Amniotic stem cell (primary cell): ENCODE measurements around the gene CFAP54.

Experiments used
- DNase-seq: peaks from one replicate; lab custom pipeline; 2025; lab: John Stamatoyannopoulos, UW

CFAP54 gene

GRCh38 chr12:96751626-96752025 is 262.2 kb downstream of the CFAP54 start:
- no peak for DNase-seq

DNA sequence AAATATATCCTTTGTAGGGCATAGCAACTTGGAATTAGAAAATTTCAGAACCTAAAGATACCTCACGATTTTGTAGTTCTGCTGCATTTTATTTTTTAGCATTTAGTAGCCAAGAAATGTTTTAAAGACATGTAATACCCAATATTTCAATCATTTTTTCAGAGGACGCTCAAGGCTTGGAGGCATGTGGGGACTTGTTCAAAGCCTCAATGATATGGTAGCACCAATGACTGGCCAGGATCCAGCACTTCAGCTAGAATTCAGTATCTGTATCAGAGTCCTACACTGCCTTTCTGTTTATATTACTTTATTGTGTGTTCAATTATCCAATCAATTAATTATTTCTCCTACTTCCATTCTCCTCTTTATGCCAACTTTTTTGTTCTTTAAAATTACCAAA is 262.8 kb downstream of the CFAP54 start:
- no peak for DNase-seq

DNA sequence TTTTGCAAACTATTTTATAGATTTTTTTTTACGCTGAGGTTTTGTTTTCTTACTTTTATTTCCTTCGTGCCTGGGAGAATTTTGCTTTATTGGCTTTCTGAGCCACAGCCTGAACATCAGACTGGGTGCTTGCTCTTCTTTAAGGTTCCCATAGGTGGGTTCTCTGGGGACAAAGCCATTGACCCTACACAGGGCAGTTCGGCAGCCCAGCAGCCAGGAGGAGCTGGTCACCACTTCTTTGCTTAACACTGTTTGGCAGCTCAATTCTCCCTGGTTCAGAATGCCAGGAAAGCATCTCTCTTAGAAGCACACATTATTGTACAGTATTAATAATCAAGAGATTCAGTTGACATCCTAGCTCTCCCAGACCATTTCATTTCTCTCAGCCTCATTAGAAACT is 276.9 kb downstream of the CFAP54 start:
- no peak for DNase-seq

DNA sequence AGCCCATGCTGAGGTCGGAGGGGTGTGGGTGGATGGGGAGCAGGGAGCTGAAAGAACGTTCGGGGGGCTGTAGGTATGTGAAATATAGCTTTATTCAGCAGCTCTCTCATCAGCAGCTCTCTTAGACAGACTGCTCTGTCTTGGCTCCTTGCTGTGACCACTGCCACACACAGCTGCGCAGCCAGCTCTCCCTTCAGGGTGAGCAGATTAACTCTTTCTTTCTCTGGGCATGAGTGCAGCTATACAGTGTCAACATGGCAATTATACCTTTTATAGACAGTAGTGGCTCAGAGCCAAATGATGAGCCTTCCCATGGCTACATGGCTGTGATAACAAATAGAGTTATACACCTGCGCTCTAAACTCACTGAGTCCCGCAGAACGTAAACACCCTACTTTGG is 280.0 kb downstream of the CFAP54 start:
- DNase-seq: no peak

GRCh38 chr12:96770219-96771102 is 281.1 kb downstream of the CFAP54 start:
- no peak for DNase-seq

- no peak for DNase-seq
Observed at GRCh38 chr12:96773031-96773430, 283.7 kb downstream of the CFAP54 start.

GRCh38 chr12:96774496-96775256 is 285.3 kb downstream of the CFAP54 start:
- DNase-seq: no peak

DNA sequence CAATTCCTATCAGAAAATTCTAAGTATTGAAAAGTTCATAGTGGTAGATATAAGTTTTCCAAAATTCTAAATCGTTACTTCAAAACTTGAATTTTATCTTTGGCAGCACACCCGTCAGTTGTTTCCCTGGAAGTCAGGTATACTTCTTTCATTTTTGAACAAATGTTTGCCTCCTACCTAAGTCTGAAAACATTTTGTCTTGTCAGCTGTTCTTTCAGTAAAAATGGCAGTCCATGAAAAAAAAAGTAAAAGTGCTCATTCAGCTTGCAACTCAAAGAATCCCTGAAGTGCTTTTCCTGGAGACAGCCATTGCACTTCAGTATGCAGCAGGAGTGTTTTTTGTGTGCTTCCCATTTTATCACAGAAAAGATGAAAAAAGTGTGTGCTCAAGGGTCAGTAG is 287.5 kb downstream of the CFAP54 start:
- DNase-seq: no peak

- DNase-seq: no peak
Observed at GRCh38 chr12:96780330-96780729, 291.0 kb downstream of the CFAP54 start.

- DNase-seq: no peak
Observed at GRCh38 chr12:96786791-96787190, 297.4 kb downstream of the CFAP54 start.

DNA sequence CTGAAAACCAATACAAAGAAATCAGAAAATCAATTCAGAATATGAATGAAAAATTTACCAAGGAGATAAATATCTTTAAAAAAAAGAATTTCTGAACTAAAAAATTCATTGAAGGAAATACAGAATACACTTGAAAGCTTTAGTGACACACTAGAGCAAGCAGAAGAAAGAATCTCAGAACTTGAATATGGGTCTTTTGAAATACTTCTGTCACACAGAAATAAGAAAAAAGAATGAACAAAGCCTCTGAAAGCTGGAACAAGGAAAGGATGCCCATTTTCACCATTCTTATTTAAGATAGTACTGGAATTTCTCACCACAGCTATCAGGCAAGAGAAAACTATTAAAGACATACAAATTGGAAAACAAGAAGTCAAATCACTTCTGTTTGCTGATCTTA is 314.6 kb downstream of the CFAP54 start:
- DNase-seq: no peak

DNA sequence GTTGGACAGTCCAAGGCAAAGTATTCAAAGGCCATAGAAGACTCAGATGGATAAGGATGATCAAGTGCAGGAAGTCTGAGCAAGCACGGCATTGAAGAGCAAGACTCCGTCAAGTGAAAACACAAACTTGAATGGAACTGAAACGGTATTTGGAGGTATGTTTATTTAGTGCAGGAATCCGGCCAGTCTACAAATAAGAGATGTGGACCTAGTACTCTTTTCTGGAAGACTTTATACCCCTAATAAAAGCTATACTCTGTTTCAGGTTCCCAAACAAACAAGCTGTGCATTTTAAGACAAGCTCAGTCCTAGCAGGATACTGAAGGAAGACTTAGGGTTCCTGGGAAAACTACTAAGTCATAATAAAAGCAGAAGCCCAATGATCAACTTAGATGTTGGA is 316.9 kb downstream of the CFAP54 start:
- DNase-seq: no peak

- DNase-seq: no peak
Observed at GRCh38 chr12:96807741-96808140, 318.4 kb downstream of the CFAP54 start.

DNA sequence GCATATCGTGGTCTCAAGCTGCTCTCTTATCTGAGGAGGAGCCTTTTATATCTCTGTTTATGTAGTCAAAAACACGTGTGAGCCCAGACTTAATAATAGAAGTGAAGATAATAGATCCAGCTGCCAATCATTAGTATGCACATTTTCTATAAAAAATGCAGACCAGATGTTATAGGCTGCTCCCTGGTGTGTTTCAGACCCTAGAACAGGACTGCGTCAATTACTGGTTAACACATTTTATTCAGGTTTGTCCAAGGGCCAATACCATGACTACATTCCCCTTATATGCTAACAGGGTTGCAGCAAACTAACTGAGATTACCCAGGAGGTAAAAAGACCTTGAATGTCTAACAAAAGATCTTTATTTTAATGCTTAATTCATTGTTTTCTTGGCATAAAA is 319.2 kb downstream of the CFAP54 start:
- no peak for DNase-seq

- DNase-seq: no peak
Observed at GRCh38 chr12:96809522-96809921, 320.1 kb downstream of the CFAP54 start.

DNA sequence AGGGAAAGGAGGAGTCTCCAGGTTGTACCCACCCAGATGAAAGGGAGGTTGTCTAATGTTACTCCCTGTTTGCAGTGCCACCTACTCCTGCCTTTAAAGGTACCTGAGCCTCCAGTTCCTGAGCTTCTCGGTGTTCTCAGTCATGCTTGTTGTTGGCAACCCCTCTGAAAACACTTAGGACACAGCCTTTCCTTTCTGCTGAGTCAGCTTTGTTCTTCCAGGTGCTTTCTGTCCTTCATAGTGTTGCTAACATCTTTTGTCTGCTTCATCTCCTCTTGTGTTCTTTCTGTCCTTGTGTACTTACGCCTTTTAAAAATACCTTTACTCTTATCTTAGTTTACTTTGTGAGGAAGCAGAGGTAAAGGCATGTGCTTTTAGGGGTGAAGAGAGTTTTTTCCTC is 320.7 kb downstream of the CFAP54 start:
- DNase-seq: no peak

DNA sequence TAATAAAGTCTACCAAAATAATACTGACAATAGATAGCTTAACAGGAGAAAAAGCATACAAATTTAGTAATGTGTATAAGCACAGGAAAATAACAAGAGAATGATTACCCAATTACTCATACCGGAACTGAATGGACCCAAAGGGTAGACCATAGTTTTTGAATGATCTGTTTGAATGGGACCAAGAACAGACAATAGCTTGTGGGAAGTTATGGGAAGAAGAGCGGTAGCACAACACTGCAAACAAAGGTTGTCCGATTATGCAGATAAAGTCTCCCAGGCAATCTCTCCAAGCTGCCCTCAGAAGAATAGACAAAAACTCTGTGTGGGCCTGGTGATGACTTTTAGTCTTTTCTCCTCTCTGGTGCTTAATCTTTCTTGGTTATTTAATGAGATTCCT is 321.1 kb downstream of the CFAP54 start:
- DNase-seq: no peak

- no peak for DNase-seq
Observed at GRCh38 chr12:96811083-96811482, 321.7 kb downstream of the CFAP54 start.

DNA sequence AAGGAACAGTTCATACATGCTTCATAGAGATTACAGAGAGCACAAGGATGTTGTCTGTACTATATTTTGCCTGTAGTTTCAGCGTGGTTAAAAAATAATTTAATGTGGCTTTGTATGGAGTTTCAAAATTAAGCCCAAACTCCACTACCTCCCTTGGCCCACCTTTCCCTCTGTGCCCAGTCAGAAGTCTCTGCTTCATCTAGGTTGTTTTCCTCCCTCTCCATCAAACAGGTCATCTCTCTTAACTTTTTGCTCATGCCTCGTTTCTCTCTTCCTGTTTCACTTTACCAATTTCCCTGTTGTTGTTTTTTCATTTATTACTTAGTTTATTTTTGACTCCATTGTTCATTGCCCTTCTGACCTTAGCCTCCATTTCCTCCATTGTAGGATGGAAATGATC is 322.8 kb downstream of the CFAP54 start:
- no peak for DNase-seq

GRCh38 chr12:96814200-96814599 is 324.8 kb downstream of the CFAP54 start:
- DNase-seq: no peak

GRCh38 chr12:96821592-96821991 is 332.2 kb downstream of the CFAP54 start:
- DNase-seq: no peak

GRCh38 chr12:96822641-96823040 is 333.3 kb downstream of the CFAP54 start:
- no peak for DNase-seq

DNA sequence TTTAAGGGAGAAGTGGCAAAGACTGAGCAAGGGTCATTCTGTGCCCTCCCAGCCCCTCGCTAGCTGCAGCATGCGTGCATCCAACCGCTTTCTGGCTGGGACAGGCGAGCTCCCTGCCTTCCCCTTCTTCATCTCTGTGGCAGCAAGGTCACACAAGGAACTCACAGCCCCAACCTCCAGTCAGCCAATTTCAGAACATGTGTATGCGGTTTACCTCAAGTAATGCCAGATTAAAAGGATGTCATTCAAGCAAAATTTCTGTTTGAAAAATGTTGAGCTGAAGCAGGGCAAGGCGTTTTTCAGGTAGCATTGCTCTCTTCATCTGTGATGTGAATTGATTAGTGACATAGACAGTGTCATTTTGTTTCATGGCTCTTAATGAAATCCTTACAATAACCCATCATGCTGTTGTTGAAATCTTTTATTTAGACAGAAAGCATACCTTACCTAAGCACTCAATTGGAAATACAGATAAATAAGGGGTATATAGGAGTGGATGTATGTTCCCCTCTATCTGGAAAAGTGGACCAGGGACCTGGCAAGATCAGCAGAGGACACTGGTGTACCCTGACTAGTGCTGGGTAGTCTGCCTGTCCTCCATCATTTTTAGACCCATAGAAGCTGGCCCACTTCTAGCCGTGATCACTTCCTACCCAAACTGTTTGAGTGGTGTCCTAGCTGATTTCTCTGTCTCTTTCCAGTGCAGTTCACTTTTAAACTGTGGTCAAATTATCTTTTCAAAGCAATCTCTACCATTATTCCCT is 334.9 kb downstream of the CFAP54 start:
- DNase-seq: no peak
